K562 (cell line): ENCODE data around the gene SKIC2. TPM values are rescaled to one million over a fixed set of nuclear protein-coding genes. Genes with fewer than 3 reads are reported as not detected.

ENCODE experiments used
- ATAC-seq: fragments of 200-7000 bp; cut with Tn5 transposase; 3 replicates; pipeline ENCODE4 v1.9.1; 2020; ENCODE audit warnings: moderate library complexity
- BruUV-seq: library from RNA; stranded (reverse); fragments of 400-500 nt; replicated peaks from 2 replicates; lab custom pipeline; 2021; lab: Mats Ljungman, UMichigan
- CTCF ChIA-PET: fragments of 300-600 bp; formaldehyde crosslinking; extraction: SDS; loops from one replicate; lab custom pipeline; 2021; ENCODE audit warnings: low intra/inter-chr PET ratio; lab: Yijun Ruan, JAX
- POLR2A ChIA-PET: fragments of 300-600, 350-650 bp; sonication (Branson Sonifier 250); formaldehyde crosslinking; extraction: SDS; loops from one replicate; lab custom pipeline; 2021; ENCODE audit warnings: antibody characterized with exemption, inconsistent platforms; lab: Yijun Ruan, JAX
- DNase-seq, 4 experiments: peaks; one replicate each; pipeline versions ENCODE4 v3.0.0 to v3.0.0-alpha.2; 2011 to 2018; ENCODE audit warnings: low spot score in 3 of 4, mixed read lengths in 3 of 4; ENCODE audit errors: extremely low read depth in 1 of 4
- FAIRE-seq: peaks from 2 replicates; lab custom pipeline; 2011; peaks lifted over from hg19 to GRCh38; lab: Jason Lieb, UNC
- H2AFZ ChIP-seq: 2 replicates; pipeline ENCODE4 v1.6.0; 2011; ENCODE audit warnings: low read depth, low read length, control low read depth, inconsistent platforms
- H3K27ac ChIP-seq: fragments of 200-600 bp; 3 replicates; pipeline ENCODE4 v1.8.0; 2011; ENCODE audit warnings: low read depth, mild to moderate bottlenecking, control low read depth, inconsistent platforms, low read length, moderate library complexity, mixed read lengths; ENCODE audit errors: extremely low read depth
- H3K27me3 ChIP-seq, 2 experiments: fragments of 300-600 bp in 1 of 2; 2 replicates in 1 of 2; 3 replicates in 1 of 2; pipeline versions ENCODE4 v1.6.0 to v1.8.0; 2011; ENCODE audit warnings: inconsistent platforms in 2 of 2, low read length in 2 of 2, mild to moderate bottlenecking in 1 of 2, mixed read lengths in 1 of 2, moderate library complexity in 1 of 2; ENCODE audit not compliant: control insufficient read depth in 2 of 2, insufficient read depth in 2 of 2
- H3K36me3 ChIP-seq: fragments of 300-600 bp; 3 replicates; pipeline ENCODE4 v1.8.0; 2011; ENCODE audit warnings: mild to moderate bottlenecking, low read length, inconsistent platforms; ENCODE audit not compliant: control insufficient read depth, insufficient read depth
- H3K4me1 ChIP-seq, 2 experiments: fragments of 200-600 bp in 1 of 2; replicated peaks in 1 of 2; 2 replicates in 1 of 2; 3 replicates in 1 of 2; pipeline versions ENCODE4 v1.5.1 to v1.8.0; 2011; ENCODE audit warnings: inconsistent platforms in 2 of 2, low read length in 2 of 2, mild to moderate bottlenecking in 1 of 2, mixed read lengths in 1 of 2, moderate library complexity in 1 of 2; ENCODE audit not compliant: control insufficient read depth in 2 of 2, insufficient read depth in 2 of 2
- H3K4me2 ChIP-seq: 2 replicates; pipeline ENCODE4 v1.6.1; 2011; ENCODE audit warnings: low read length, control low read depth, inconsistent platforms, mixed read lengths; ENCODE audit not compliant: insufficient read depth
- H3K4me3 ChIP-seq: fragments of 200-600 bp; sonication (generic), shearing (Covaris generic); 2 replicates; pipeline ENCODE4 v1.5.1; 2016; ENCODE audit warnings: control low read depth, inconsistent platforms
- H3K79me2 ChIP-seq: fragments of 200-600 bp; 3 replicates; pipeline ENCODE4 v1.8.0; 2011; ENCODE audit warnings: low read length, inconsistent platforms; ENCODE audit not compliant: control insufficient read depth, insufficient read depth
- H3K9ac ChIP-seq, 2 experiments: 2 replicates each; pipeline versions ENCODE4 v1.6.0 to v1.6.1; 2011; ENCODE audit warnings: low read depth in 2 of 2, low read length in 2 of 2, control low read depth in 1 of 2, inconsistent platforms in 1 of 2, mild to moderate bottlenecking in 1 of 2, mixed read lengths in 1 of 2; ENCODE audit not compliant: insufficient read depth in 1 of 2
- H3K9me1 ChIP-seq: one replicate; pipeline ENCODE4 v1.6.0; 2011; ENCODE audit warnings: inconsistent platforms, mild to moderate bottlenecking, low read length, moderate library complexity; ENCODE audit not compliant: control insufficient read depth, insufficient read depth
- H3K9me3 ChIP-seq: replicated peaks from 2 replicates; pipeline ENCODE4 v1.5.1; 2011; ENCODE audit warnings: low read depth, low read length, inconsistent platforms; ENCODE audit not compliant: control insufficient read depth, insufficient read depth
- H4K20me1 ChIP-seq: replicated peaks from 2 replicates; pipeline ENCODE4 v1.6.1; 2011; ENCODE audit warnings: low read length, inconsistent platforms, mixed read lengths; ENCODE audit not compliant: control insufficient read depth, insufficient read depth
- BMI1 ChIP-seq: fragments of 150-350 bp; IDR thresholded peaks from 2 replicates; pipeline ENCODE4 v1.6.1; 2014; ENCODE audit warnings: low read length
- ESRRA ChIP-seq: fragments of 450-650 bp; IDR thresholded peaks from 2 replicates; pipeline ENCODE4 v1.6.1; 2014; ENCODE audit warnings: low read depth, mild to moderate bottlenecking, moderate library complexity, borderline replicate concordance
- FOSL1 ChIP-seq: fragments of 200-800 bp; sonication (Bioruptor generic); conservative IDR thresholded peaks from 2 replicates; pipeline ENCODE4 v1.6.1; 2016; ENCODE audit warnings: missing genetic modification characterization, missing compliant biosample characterization
- HMGN3 ChIP-seq: IDR thresholded peaks from 2 replicates; pipeline ENCODE4 v1.6.1; 2011; ENCODE audit warnings: borderline replicate concordance, low read depth, mild to moderate bottlenecking, mixed read lengths, low read length; ENCODE audit not compliant: insufficient read length; ENCODE audit errors: extremely low read depth
- HNRNPH1 ChIP-seq: fragments of 200-400 bp; formaldehyde crosslinking; optimal IDR thresholded peaks from 2 replicates; pipeline ENCODE3; 2017; ENCODE audit warnings: low read depth, mild to moderate bottlenecking, low read length, moderate library complexity
- HNRNPL ChIP-seq: fragments of 200-400 bp; formaldehyde crosslinking; IDR thresholded peaks from 2 replicates; pipeline ENCODE4 v1.6.1; 2017; ENCODE audit warnings: low read depth, mild to moderate bottlenecking, low read length
- KLF10 ChIP-seq: fragments of 250-450 bp; sonication (Bioruptor Pico); IDR thresholded peaks from 2 replicates; pipeline ENCODE4 v1.6.1; 2021; ENCODE audit warnings: matching md5 sums
- MED1 ChIP-seq: sonication (generic); formaldehyde crosslinking; IDR thresholded peaks from 2 replicates; pipeline ENCODE4 v1.8.1; 2023; ENCODE audit warnings: missing genetic modification reagents, borderline replicate concordance
- MXI1 ChIP-seq: IDR thresholded peaks from 2 replicates; pipeline ENCODE4 v1.6.1; 2011; ENCODE audit warnings: low read depth, mild to moderate bottlenecking, improper control_type of control experiment, low read length
- ZBTB8A ChIP-seq: fragments of 450-650 bp; IDR thresholded peaks from 2 replicates; pipeline ENCODE4 v1.6.1; 2018; ENCODE audit warnings: mild to moderate bottlenecking, moderate library complexity; ENCODE audit not compliant: partially characterized antibody
- ZNF507 ChIP-seq: conservative IDR thresholded peaks from 2 replicates; pipeline ENCODE4 v1.6.1; 2017; ENCODE audit warnings: missing genetic modification characterization, missing compliant biosample characterization
- ZNF561 ChIP-seq: fragments of 450-650 bp; formaldehyde crosslinking; conservative IDR thresholded peaks from 2 replicates; pipeline ENCODE4 v1.4.0; 2020; ENCODE audit warnings: mild to moderate bottlenecking, moderate library complexity
- WGBS: fragments of 100-300 bp; shearing (Covaris generic); methylation state at CpG from one replicate; pipeline ENCODE4 v1.1.6; 2016; ENCODE audit warnings: low coverage, mixed read lengths; ENCODE audit not compliant: insufficient coverage; ENCODE audit errors: missing lambda C conversion rate; 5-methylcytosine and 5-hydroxymethylcytosine counted together
- in situ Hi-C: fragments of 300-500 bp; cut with MboI; formaldehyde crosslinking; loops from 4 replicates; pipeline ENCODE4 v1.15.0; 2018; ENCODE audit warnings: inconsistent platforms, mixed read lengths
- intact Hi-C: fragments of 100-400 bp; cut with micrococcal nuclease; formaldehyde crosslinking; loops from 2 replicates; pipeline ENCODE4 v1.14.2; 2022
- polyA plus RNA-seq, 8 experiments: library from polyadenylated mRNA; depleted of rRNA in 4 of 8; stranded (reverse) in 5 of 8; unstranded in 3 of 8; fragments of >200 nt; fragmentation: Nextera tagmentation in 2 of 8; fragmentation: Illumina TruSeq in 1 of 8; extraction: Ambion mirVana in 2 of 8; extraction: Trizol in 1 of 8; gene quantifications; 2 replicates each; pipeline versions ENCODE4 v1.2.1 to v1.2.3, GENCODE V29; 2011 to 2014; ENCODE audit warnings: inconsistent platforms in 1 of 8, missing spikeins in 1 of 8
- total RNA-seq, 7 experiments: library from RNA; depleted of rRNA in 6 of 7; stranded (reverse); fragments of >200 nt in 6 of 7; fragmentation: Illumina TruSeq in 2 of 7; extraction: Trizol in 2 of 7; gene quantifications; 2 replicates each; pipeline versions ENCODE4 v1.2.1 to v1.2.3, GENCODE V29; 2011 to 2021; ENCODE audit warnings: low replicate concordance in 1 of 7
- TF ChIP-seq, protein P1 (sequence below): fragments of 250-450 bp; sonication (Bioruptor Pico); IDR thresholded peaks from 2 replicates; pipeline ENCODE4 v1.4.0; 2020; ENCODE audit warnings: mild to moderate bottlenecking
- TF ChIP-seq, protein P2 (sequence below): sonication (generic); formaldehyde crosslinking; IDR thresholded peaks from 2 replicates; pipeline ENCODE4 v1.8.1; 2023; ENCODE audit warnings: mild to moderate bottlenecking, missing genetic modification reagents
- TF ChIP-seq, protein P3 (sequence below): fragments of 250-450 bp; sonication (Bioruptor Pico); IDR thresholded peaks from 2 replicates; pipeline ENCODE4 v1.5.0; 2022; ENCODE audit warnings: mild to moderate bottlenecking

The SKIC2 gene
- total and polyA plus RNA-seq, 9 of the 15 experiments (the other 6 are each of a cell fraction or from before 2014, with no cell fraction given): 3.3 to 94.6 (median 38.8) TPM

DNA sequence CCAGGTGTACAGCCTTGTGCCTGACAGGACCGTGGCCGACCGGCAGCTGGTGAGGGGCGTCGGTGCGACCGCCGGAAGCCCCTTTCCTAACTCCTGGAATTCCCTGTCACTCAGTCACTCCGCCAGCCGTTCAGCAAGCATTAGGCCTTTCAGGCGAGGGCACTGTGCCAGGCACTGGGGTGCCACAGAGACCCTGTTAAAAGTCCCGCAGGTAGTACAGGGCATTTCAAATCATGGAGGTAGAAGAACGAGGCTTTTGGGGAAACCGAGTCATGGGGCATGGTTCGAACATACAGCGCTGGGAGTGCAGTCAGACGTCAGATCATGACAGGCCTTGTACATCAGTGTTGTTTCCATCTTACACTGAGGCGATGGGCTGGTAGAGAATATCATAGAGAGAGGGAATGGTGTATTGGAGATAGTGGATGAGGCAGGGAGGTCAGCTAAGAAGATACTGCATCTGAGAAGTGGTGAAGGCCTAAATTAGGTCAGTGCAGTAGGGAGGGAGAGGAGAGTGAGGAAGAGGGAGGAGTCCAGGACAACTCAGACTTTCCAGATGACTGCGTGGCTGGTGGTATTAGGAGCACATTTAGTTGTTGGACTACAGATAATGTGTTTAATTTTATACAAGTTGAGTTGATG, 13.9 kb downstream of the SKIC2 start:
- Histone ChIP-seq H3K9me1 (no peaks in the 10 kb centered on the region), H3K4me3 (peak overlapping the region; percentile 56), H3K4me2 (peak overlapping the region; percentile 99), H3K9ac (peak overlapping the region; percentile 90 to 96), H3K36me3 (peaks cover 42% of the 10 kb centered on the region), H3K27ac (peak overlapping the region; percentile 84), H3K9me3 (no peaks in the 10 kb centered on the region), H3K4me1 (peaks cover 57 to 67% of the 10 kb centered on the region in 2 experiments; a peak in 4 of 5 replicates), H4K20me1 (no peaks in the 10 kb centered on the region), H3K27me3 (no peaks in the 10 kb centered on the region), H2AFZ (peak overlapping the region; percentile 93), H3K79me2 (peaks cover 54% of the 10 kb centered on the region)
- TSS peak; percentile 71 for BruUV-seq
- peak; percentile 60 for ATAC-seq
- intact Hi-C loops (loop anchor here (1.0 to 10.0 kb wide), 2 partner anchors 14 to 238 kb away; partner anchors contain the start of genes CLIC1 and SKIC2), in situ Hi-C loops (loop anchor here (5.0 kb wide), 1 partner anchor 44 kb away; no protein-coding TSS in a partner anchor)
- 5% methylated on average over 19 of the region's 19 CpGs for WGBS
- POLR2A ChIA-PET: interaction anchor here (1.0 to 5.8 kb wide), 9 partner anchors 9 to 312 kb away, joined by 3 to 74 read pairs (median 7); partner anchors contain the start of genes C6orf47, CFB, NELFE and SKIC2
- peak; percentile 84 for FAIRE-seq
- CTCF ChIA-PET: no interaction called here
- DNase-seq: peak; percentile 54 to 80 (median 64)
- peak; percentile 79 for TF ChIP-seq FOSL1 (tag)
- TF ChIP-seq MXI1: no peak
- no peak for TF ChIP-seq ZNF507 (tag)
- TF ChIP-seq, protein P1, sequence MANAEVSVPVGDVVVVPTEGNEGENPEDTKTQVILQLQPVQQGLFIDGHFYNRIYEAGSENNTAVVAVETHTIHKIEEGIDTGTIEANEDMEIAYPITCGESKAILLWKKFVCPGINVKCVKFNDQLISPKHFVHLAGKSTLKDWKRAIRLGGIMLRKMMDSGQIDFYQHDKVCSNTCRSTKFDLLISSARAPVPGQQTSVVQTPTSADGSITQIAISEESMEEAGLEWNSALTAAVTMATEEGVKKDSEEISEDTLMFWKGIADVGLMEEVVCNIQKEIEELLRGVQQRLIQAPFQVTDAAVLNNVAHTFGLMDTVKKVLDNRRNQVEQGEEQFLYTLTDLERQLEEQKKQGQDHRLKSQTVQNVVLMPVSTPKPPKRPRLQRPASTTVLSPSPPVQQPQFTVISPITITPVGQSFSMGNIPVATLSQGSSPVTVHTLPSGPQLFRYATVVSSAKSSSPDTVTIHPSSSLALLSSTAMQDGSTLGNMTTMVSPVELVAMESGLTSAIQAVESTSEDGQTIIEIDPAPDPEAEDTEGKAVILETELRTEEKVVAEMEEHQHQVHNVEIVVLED (CRISPR knock-in tag): no peak
- TF ChIP-seq, protein P2, sequence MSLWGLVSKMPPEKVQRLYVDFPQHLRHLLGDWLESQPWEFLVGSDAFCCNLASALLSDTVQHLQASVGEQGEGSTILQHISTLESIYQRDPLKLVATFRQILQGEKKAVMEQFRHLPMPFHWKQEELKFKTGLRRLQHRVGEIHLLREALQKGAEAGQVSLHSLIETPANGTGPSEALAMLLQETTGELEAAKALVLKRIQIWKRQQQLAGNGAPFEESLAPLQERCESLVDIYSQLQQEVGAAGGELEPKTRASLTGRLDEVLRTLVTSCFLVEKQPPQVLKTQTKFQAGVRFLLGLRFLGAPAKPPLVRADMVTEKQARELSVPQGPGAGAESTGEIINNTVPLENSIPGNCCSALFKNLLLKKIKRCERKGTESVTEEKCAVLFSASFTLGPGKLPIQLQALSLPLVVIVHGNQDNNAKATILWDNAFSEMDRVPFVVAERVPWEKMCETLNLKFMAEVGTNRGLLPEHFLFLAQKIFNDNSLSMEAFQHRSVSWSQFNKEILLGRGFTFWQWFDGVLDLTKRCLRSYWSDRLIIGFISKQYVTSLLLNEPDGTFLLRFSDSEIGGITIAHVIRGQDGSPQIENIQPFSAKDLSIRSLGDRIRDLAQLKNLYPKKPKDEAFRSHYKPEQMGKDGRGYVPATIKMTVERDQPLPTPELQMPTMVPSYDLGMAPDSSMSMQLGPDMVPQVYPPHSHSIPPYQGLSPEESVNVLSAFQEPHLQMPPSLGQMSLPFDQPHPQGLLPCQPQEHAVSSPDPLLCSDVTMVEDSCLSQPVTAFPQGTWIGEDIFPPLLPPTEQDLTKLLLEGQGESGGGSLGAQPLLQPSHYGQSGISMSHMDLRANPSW (CRISPR knock-in tag): no peak
- no peak for TF ChIP-seq ZNF561 (CRISPR knock-in tag)
- no peak for TF ChIP-seq HNRNPH1
- TF ChIP-seq KLF10: no peak
- TF ChIP-seq, protein P3, sequence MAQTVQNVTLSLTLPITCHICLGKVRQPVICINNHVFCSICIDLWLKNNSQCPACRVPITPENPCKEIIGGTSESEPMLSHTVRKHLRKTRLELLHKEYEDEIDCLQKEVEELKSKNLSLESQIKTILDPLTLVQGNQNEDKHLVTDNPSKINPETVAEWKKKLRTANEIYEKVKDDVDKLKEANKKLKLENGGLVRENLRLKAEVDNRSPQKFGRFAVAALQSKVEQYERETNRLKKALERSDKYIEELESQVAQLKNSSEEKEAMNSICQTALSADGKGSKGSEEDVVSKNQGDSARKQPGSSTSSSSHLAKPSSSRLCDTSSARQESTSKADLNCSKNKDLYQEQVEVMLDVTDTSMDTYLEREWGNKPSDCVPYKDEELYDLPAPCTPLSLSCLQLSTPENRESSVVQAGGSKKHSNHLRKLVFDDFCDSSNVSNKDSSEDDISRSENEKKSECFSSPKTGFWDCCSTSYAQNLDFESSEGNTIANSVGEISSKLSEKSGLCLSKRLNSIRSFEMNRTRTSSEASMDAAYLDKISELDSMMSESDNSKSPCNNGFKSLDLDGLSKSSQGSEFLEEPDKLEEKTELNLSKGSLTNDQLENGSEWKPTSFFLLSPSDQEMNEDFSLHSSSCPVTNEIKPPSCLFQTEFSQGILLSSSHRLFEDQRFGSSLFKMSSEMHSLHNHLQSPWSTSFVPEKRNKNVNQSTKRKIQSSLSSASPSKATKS (CRISPR knock-in tag): 0 out of 2 replicates have a peak, but pooled peaks have one; percentile 6
- peak; percentile 18 for TF ChIP-seq HMGN3
- no peak for TF ChIP-seq ZBTB8A
- no peak for TF ChIP-seq BMI1
- TF ChIP-seq ESRRA: no peak
- TF ChIP-seq HNRNPL: no peak; the same call in 1 of the 2 replicates
- TF ChIP-seq MED1 (CRISPR knock-in tag): no peak
